Cerebellar cortex (tissue), 1 donor: ENCODE measurements around the gene APPBP2.
A peak's percentile ranks its signal among the peaks of the same experiment; 100 is the strongest.
"Not testable (repeated sequence)": the region's sequence is repeated elsewhere in the genome, so short reads cannot be mapped to it uniquely, and the experiment has no call there.

Source experiments
- DNase-seq: peaks from one replicate; pipeline ENCODE4 v3.0.0-alpha.2; 2015; ENCODE audit warnings: low spot score

APPBP2 gene

GRCh38 chr17:60525685-60526514 is at the start of gene APPBP2:
Gene APPBP2 (minus strand): TSS chr17:60526242. CDS start chr17:60525931, 311 bp downstream.
- peak; percentile 90 for DNase-seq

- no peak for DNase-seq
Observed at GRCh38 chr17:60573236-60574051, 47.4 kb upstream of the APPBP2 start.

- DNase-seq = no peak
Observed at GRCh38 chr17:60565233-60565632, 39.2 kb upstream of the APPBP2 start.

GRCh38 chr17:60563743-60564142 is 37.7 kb upstream of the APPBP2 start:
- no peak for DNase-seq

GRCh38 chr17:60562421-60562820 is 36.4 kb upstream of the APPBP2 start:
- no peak for DNase-seq

GRCh38 chr17:60560860-60561257 is 34.8 kb upstream of the APPBP2 start:
- no peak for DNase-seq

- DNase-seq = no peak
Observed at GRCh38 chr17:60559995-60560859, 34.2 kb upstream of the APPBP2 start.

- no peak for DNase-seq
Observed at GRCh38 chr17:60559659-60559994, 33.6 kb upstream of the APPBP2 start.

GRCh38 chr17:60557805-60558204 is 31.8 kb upstream of the APPBP2 start:
- no peak for DNase-seq

- DNase-seq = no peak
Observed at GRCh38 chr17:60555786-60556185, 29.7 kb upstream of the APPBP2 start.

GRCh38 chr17:60554377-60554788 is 28.3 kb upstream of the APPBP2 start:
- no peak for DNase-seq

GRCh38 chr17:60552255-60552654 is 26.2 kb upstream of the APPBP2 start:
- not testable (repeated sequence) for DNase-seq

GRCh38 chr17:60548990-60549389 is 22.9 kb upstream of the APPBP2 start:
- DNase-seq = no peak

GRCh38 chr17:60545465-60546191 is 19.6 kb upstream of the APPBP2 start:
- no peak for DNase-seq

- DNase-seq = no peak
Observed at GRCh38 chr17:60542071-60542470, 16.0 kb upstream of the APPBP2 start.

GRCh38 chr17:60540460-60540859 is 14.4 kb upstream of the APPBP2 start:
- no peak for DNase-seq

- no peak for DNase-seq
Observed at GRCh38 chr17:60539807-60540206, 13.8 kb upstream of the APPBP2 start.

GRCh38 chr17:60538726-60539125 is 12.7 kb upstream of the APPBP2 start:
- no peak for DNase-seq

- DNase-seq = no peak
Observed at GRCh38 chr17:60535382-60536279, 9.6 kb upstream of the APPBP2 start.

GRCh38 chr17:60534613-60535157 is 8.6 kb upstream of the APPBP2 start:
- DNase-seq = no peak
